IPS-18a (cell line): ENCODE data around the gene FAM78B.
A peak's percentile ranks its signal among the peaks of the same experiment; 100 is the strongest.

Experiments used
- H3K27ac ChIP-seq: one replicate; pipeline ENCODE4 v1.5.1; 2013; ENCODE audit warnings: low read length
- H3K27me3 ChIP-seq: one replicate; pipeline ENCODE4 v1.6.1; 2013; ENCODE audit warnings: mild to moderate bottlenecking, low read length; ENCODE audit not compliant: control insufficient read depth, insufficient read depth
- H3K36me3 ChIP-seq: one replicate; pipeline ENCODE4 v1.6.1; 2013; ENCODE audit warnings: low read depth, low read length; ENCODE audit not compliant: control insufficient read depth
- H3K4me1 ChIP-seq: one replicate; pipeline ENCODE4 v1.6.1; 2013; ENCODE audit warnings: low read depth, low read length; ENCODE audit not compliant: control insufficient read depth
- H3K4me3 ChIP-seq: one replicate; pipeline ENCODE4 v1.5.1; 2013; ENCODE audit warnings: low read length
- H3K9ac ChIP-seq: one replicate; pipeline ENCODE4 v1.6.1; 2013; ENCODE audit warnings: mild to moderate bottlenecking, low read length, moderate library complexity
- H3K9me3 ChIP-seq: one replicate; pipeline ENCODE4 v1.6.1; 2013; ENCODE audit warnings: low read depth, low read length; ENCODE audit not compliant: control insufficient read depth

Gene FAM78B

GRCh38 chr1:166176416-166176815, 9.6 kb upstream of the FAM78B start:
- H3K4me1 ChIP-seq, result peaks cover 4% of the 10 kb centered on the region
- H3K27me3 ChIP-seq, result no peaks in the 10 kb centered on the region
- no peak overlapping the region for H3K9ac ChIP-seq
- no peaks in the 10 kb centered on the region for H3K36me3 ChIP-seq
- H3K27ac ChIP-seq, result no peak overlapping the region
- H3K9me3 ChIP-seq, result no peaks in the 10 kb centered on the region
- no peak overlapping the region for H3K4me3 ChIP-seq

- H3K27ac ChIP-seq, result no peak overlapping the region
- H3K4me1 ChIP-seq, result peaks cover 4% of the 10 kb centered on the region
- H3K9me3 ChIP-seq, result no peaks in the 10 kb centered on the region
- H3K36me3 ChIP-seq, result no peaks in the 10 kb centered on the region
- H3K27me3 ChIP-seq, result no peaks in the 10 kb centered on the region
- H3K4me3 ChIP-seq, result no peak overlapping the region
- H3K9ac ChIP-seq, result no peak overlapping the region
These were observed 8.2 kb upstream of the FAM78B start for GRCh38 chr1:166175032-166175431.

- H3K4me3 ChIP-seq, result no peak overlapping the region
- H3K36me3 ChIP-seq, result no peaks in the 10 kb centered on the region
- H3K4me1 ChIP-seq, result peaks cover 7% of the 10 kb centered on the region
- no peak overlapping the region for H3K9ac ChIP-seq
- H3K27me3 ChIP-seq, result no peaks in the 10 kb centered on the region
- H3K27ac ChIP-seq, result no peak overlapping the region
- H3K9me3 ChIP-seq, result no peaks in the 10 kb centered on the region
These were observed 7.3 kb upstream of the FAM78B start for GRCh38 chr1:166174108-166174507.

- Histone ChIP-seq H3K4me3 (no peak overlapping the region), H3K4me1 (peaks cover 6% of the 10 kb centered on the region), H3K9me3 (no peaks in the 10 kb centered on the region), H3K9ac (no peak overlapping the region), H3K36me3 (no peaks in the 10 kb centered on the region), H3K27ac (no peak overlapping the region), H3K27me3 (peaks cover 12% of the 10 kb centered on the region)
These were observed 5.3 kb upstream of the FAM78B start for GRCh38 chr1:166172106-166172505.

- H3K9ac ChIP-seq, result no peak overlapping the region
- peaks cover 6% of the 10 kb centered on the region for H3K4me1 ChIP-seq
- no peak overlapping the region for H3K4me3 ChIP-seq
- H3K27me3 ChIP-seq, result peaks cover 19% of the 10 kb centered on the region
- H3K27ac ChIP-seq, result no peak overlapping the region
- H3K36me3 ChIP-seq, result no peaks in the 10 kb centered on the region
- no peaks in the 10 kb centered on the region for H3K9me3 ChIP-seq
These were observed 3.9 kb upstream of the FAM78B start for GRCh38 chr1:166170726-166171125.

- Histone ChIP-seq H3K9me3 (no peaks in the 10 kb centered on the region), H3K4me3 (no peak overlapping the region), H3K27ac (no peak overlapping the region), H3K9ac (no peak overlapping the region), H3K27me3 (peaks cover 25% of the 10 kb centered on the region), H3K4me1 (peaks cover 6% of the 10 kb centered on the region), H3K36me3 (no peaks in the 10 kb centered on the region)
These were observed 3.3 kb upstream of the FAM78B start for GRCh38 chr1:166170075-166170474.

GRCh38 chr1:166169182-166169581, 2.4 kb upstream of the FAM78B start:
- H3K9me3 ChIP-seq, result no peaks in the 10 kb centered on the region
- no peak overlapping the region for H3K27ac ChIP-seq
- peaks cover 9% of the 10 kb centered on the region for H3K4me1 ChIP-seq
- no peak overlapping the region for H3K4me3 ChIP-seq
- H3K27me3 ChIP-seq, result peaks cover 34% of the 10 kb centered on the region
- H3K36me3 ChIP-seq, result no peaks in the 10 kb centered on the region
- H3K9ac ChIP-seq, result no peak overlapping the region

- Histone ChIP-seq H3K27ac (no peak overlapping the region), H3K36me3 (no peaks in the 10 kb centered on the region), H3K4me3 (peak overlapping the region; percentile 69), H3K27me3 (peaks cover 50% of the 10 kb centered on the region), H3K9ac (no peak overlapping the region), H3K9me3 (no peaks in the 10 kb centered on the region), H3K4me1 (peaks cover 9% of the 10 kb centered on the region)
These were observed 748 bp upstream of the FAM78B start for GRCh38 chr1:166167572-166167925.

GRCh38 chr1:166166329-166166697, 488 bp downstream of the FAM78B start:
- Histone ChIP-seq H3K4me1 (peaks cover 9% of the 10 kb centered on the region), H3K27me3 (peaks cover 62% of the 10 kb centered on the region), H3K4me3 (peak overlapping the region; percentile 58), H3K36me3 (no peaks in the 10 kb centered on the region), H3K27ac (no peak overlapping the region), H3K9me3 (no peaks in the 10 kb centered on the region), H3K9ac (no peak overlapping the region)

GRCh38 chr1:166165661-166166328, 1.0 kb downstream of the FAM78B start:
- H3K27ac ChIP-seq, result no peak overlapping the region
- H3K4me3 ChIP-seq, result peak overlapping the region; percentile 58
- H3K36me3 ChIP-seq, result no peaks in the 10 kb centered on the region
- no peak overlapping the region for H3K9ac ChIP-seq
- H3K27me3 ChIP-seq, result peaks cover 62% of the 10 kb centered on the region
- H3K4me1 ChIP-seq, result peaks cover 9% of the 10 kb centered on the region
- no peaks in the 10 kb centered on the region for H3K9me3 ChIP-seq

GRCh38 chr1:166164995-166165660, 1.7 kb downstream of the FAM78B start:
- peaks cover 62% of the 10 kb centered on the region for H3K27me3 ChIP-seq
- no peaks in the 10 kb centered on the region for H3K9me3 ChIP-seq
- H3K36me3 ChIP-seq, result no peaks in the 10 kb centered on the region
- H3K27ac ChIP-seq, result no peak overlapping the region
- H3K9ac ChIP-seq, result no peak overlapping the region
- peak overlapping the region; percentile 58 for H3K4me3 ChIP-seq
- peaks cover 9% of the 10 kb centered on the region for H3K4me1 ChIP-seq

- Histone ChIP-seq H3K4me1 (peaks cover 7% of the 10 kb centered on the region), H3K9ac (no peak overlapping the region), H3K27ac (no peak overlapping the region), H3K4me3 (peak overlapping the region; percentile 58), H3K9me3 (no peaks in the 10 kb centered on the region), H3K36me3 (no peaks in the 10 kb centered on the region), H3K27me3 (peaks cover 62% of the 10 kb centered on the region)
These were observed 2.2 kb downstream of the FAM78B start for GRCh38 chr1:166164646-166164994.
